Measurements from ENCODE around the gene PLOD1. TPM values are rescaled to one million over a fixed set of nuclear protein-coding genes. Genes with fewer than 3 reads are reported as not detected.

The PLOD1 gene
- total and polyA plus RNA-seq, 10 of the 15 experiments (the other 5 are each of a cell fraction or from before 2014, with no cell fraction given), result 10.6 to 42.6 (median 29.3) TPM

DNA sequence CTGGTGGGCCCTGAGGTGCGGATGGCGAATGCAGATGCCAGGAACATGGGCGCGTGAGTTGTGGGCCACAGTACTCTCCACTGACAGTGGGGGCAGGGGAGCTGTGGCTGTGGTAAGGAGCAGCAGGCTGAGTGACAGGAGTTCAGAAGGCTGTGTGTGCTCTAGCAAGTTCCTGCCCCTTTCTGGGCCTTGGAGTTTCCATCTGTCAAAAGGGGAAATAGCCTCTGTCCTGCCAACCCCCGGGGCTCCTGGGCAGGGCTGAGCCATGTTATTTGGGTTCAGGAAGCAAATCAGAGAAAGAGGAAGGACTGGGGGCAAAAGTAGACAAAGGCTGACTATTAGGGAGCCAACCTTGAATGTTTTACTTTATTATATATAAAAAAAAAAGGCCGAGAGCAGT lies 26.2 kb downstream of the PLOD1 start:
- no TSS peak for BruUV-seq (replicated peaks)
- ChIA-PET POLR2A (no interaction called here), CTCF (interaction anchor here (1.1 kb wide), 1 partner anchor 22 kb away, joined by 3 read pairs; no protein-coding TSS in a partner anchor), RAD21 (ENCODE audit: unreplicated experiment) (interaction anchor here (0.7 kb wide), 1 partner anchor 27 kb away, joined by 3 read pairs; no protein-coding TSS in a partner anchor), SMC1A (ENCODE audit: uncharacterized antibody, unreplicated experiment) (no interaction called here)
- in situ Hi-C loops (cut with MboI) (loop anchor here (10.0 kb wide), 1 partner anchor 116 kb away; the partner anchor contains the start of gene NPPA), intact Hi-C loops (cut with micrococcal nuclease; ENCODE audit: unreplicated experiment) (no loop called here)
- no peak for DNase-seq (ENCODE audit: low read depth, low spot score)
- no peak overlapping the region for H3K4me2 ChIP-seq (ENCODE audit: control insufficient read depth, insufficient read depth)
- H3K27ac ChIP-seq (ENCODE audit: control insufficient read depth, insufficient read depth), result no peak overlapping the region
- H2AFZ ChIP-seq (ENCODE audit: control insufficient read depth, low read depth, low read length), result no peak overlapping the region
- 77% methylated on average over 6 of the region's 6 CpGs for WGBS (ENCODE audit: insufficient coverage, insufficient replicate concordance, low lambda C conversion rate, missing lambda C conversion rate)
- H3K79me2 ChIP-seq (ENCODE audit: control insufficient read depth, insufficient read depth, low read length), result no peaks in the 10 kb centered on the region
- no peaks in the 10 kb centered on the region; the same call in 1 of the 2 replicates for H4K20me1 ChIP-seq (ENCODE audit: control insufficient read depth, insufficient read depth)
- H3K4me3 ChIP-seq, result no peak overlapping the region
- TF ChIP-seq CHD2 (IDR thresholded peaks at IDR 0.05; ENCODE audit: borderline replicate concordance, low read depth, low read length) (no peak), RAD51 (IDR thresholded peaks at IDR 0.05) (no peak), TARDBP (IDR thresholded peaks at IDR 0.05; ENCODE audit: borderline replicate concordance) (no peak), BMI1 (IDR thresholded peaks at IDR 0.05; ENCODE audit: borderline replicate concordance) (no peak), RB1 (IDR thresholded peaks at IDR 0.05; ENCODE audit: borderline replicate concordance) (no peak), PAX5 (IDR thresholded peaks at IDR 0.05; ENCODE audit: borderline replicate concordance, low read depth, low read length) (no peak), TCF3 (IDR thresholded peaks at IDR 0.05; ENCODE audit: borderline replicate concordance, insufficient read depth, low read depth, low read length) (no peak), EGR1 (IDR thresholded peaks at IDR 0.05; ENCODE audit: borderline replicate concordance in 1 of 2, low read depth in 2 of 2, low read length in 2 of 2) (no peak), GATAD2B (conservative IDR thresholded peaks at IDR 0.05; ENCODE audit: low read depth) (no peak), ASH2L (IDR thresholded peaks at IDR 0.05; ENCODE audit: borderline replicate concordance, low read depth) (no peak), FOXM1 (IDR thresholded peaks at IDR 0.05; ENCODE audit: low read depth, low read length) (no peak), POLR2A (IDR thresholded peaks at IDR 0.05; ENCODE audit: low read depth, low read length) (no peak), TCF7 (IDR thresholded peaks at IDR 0.05; ENCODE audit: borderline replicate concordance) (no peak), CREM (IDR thresholded peaks at IDR 0.05; ENCODE audit: low read depth) (no peak), SMAD5 (IDR thresholded peaks at IDR 0.05; ENCODE audit: low read depth) (no peak), NR2C2 (IDR thresholded peaks at IDR 0.05; ENCODE audit: borderline replicate concordance, control insufficient read depth, insufficient read length, low read depth) (no peak), SPI1 (IDR thresholded peaks at IDR 0.05; ENCODE audit: borderline replicate concordance, insufficient read depth, low read depth, low read length) (no peak)
- TF ChIP-seq, protein P1, sequence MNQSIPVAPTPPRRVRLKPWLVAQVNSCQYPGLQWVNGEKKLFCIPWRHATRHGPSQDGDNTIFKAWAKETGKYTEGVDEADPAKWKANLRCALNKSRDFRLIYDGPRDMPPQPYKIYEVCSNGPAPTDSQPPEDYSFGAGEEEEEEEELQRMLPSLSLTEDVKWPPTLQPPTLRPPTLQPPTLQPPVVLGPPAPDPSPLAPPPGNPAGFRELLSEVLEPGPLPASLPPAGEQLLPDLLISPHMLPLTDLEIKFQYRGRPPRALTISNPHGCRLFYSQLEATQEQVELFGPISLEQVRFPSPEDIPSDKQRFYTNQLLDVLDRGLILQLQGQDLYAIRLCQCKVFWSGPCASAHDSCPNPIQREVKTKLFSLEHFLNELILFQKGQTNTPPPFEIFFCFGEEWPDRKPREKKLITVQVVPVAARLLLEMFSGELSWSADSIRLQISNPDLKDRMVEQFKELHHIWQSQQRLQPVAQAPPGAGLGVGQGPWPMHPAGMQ (IDR thresholded peaks at IDR 0.05; ENCODE audit: borderline replicate concordance), result no peak
- TF ChIP-seq, protein P2, sequence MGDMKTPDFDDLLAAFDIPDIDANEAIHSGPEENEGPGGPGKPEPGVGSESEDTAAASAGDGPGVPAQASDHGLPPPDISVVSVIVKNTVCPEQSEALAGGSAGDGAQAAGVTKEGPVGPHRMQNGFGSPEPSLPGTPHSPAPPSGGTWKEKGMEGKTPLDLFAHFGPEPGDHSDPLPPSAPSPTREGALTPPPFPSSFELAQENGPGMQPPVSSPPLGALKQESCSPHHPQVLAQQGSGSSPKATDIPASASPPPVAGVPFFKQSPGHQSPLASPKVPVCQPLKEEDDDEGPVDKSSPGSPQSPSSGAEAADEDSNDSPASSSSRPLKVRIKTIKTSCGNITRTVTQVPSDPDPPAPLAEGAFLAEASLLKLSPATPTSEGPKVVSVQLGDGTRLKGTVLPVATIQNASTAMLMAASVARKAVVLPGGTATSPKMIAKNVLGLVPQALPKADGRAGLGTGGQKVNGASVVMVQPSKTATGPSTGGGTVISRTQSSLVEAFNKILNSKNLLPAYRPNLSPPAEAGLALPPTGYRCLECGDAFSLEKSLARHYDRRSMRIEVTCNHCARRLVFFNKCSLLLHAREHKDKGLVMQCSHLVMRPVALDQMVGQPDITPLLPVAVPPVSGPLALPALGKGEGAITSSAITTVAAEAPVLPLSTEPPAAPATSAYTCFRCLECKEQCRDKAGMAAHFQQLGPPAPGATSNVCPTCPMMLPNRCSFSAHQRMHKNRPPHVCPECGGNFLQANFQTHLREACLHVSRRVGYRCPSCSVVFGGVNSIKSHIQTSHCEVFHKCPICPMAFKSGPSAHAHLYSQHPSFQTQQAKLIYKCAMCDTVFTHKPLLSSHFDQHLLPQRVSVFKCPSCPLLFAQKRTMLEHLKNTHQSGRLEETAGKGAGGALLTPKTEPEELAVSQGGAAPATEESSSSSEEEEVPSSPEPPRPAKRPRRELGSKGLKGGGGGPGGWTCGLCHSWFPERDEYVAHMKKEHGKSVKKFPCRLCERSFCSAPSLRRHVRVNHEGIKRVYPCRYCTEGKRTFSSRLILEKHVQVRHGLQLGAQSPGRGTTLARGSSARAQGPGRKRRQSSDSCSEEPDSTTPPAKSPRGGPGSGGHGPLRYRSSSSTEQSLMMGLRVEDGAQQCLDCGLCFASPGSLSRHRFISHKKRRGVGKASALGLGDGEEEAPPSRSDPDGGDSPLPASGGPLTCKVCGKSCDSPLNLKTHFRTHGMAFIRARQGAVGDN (IDR thresholded peaks at IDR 0.05), result no peak
- H3K9me3 ChIP-seq (replicated peaks; ENCODE audit: control insufficient read depth, insufficient read depth, low read length), result no peaks in the 10 kb centered on the region
- FAIRE-seq, result no peak
- no peaks in the 10 kb centered on the region for H3K27me3 ChIP-seq (replicated peaks in 1 of 2; ENCODE audit: control insufficient read depth in 2 of 2, insufficient read depth in 2 of 2, low read length in 1 of 2)
- H3K36me3 ChIP-seq (ENCODE audit: control insufficient read depth in 2 of 2, insufficient read depth in 2 of 2, low read length in 1 of 2), result peaks cover 2 to 14% of the 10 kb centered on the region in 2 experiments
- no peak overlapping the region for H3K9ac ChIP-seq (ENCODE audit: control insufficient read depth, insufficient read depth, low read length)
- ATAC-seq, result no peak
- H3K4me1 ChIP-seq (ENCODE audit: control insufficient read depth, insufficient read depth, low read length), result no peaks in the 10 kb centered on the region

Data from GM12878 (cell line).